GM12891 (cell line): ENCODE results near the gene SLC12A9.

Experiments used
- DNase-seq: peaks from one replicate; pipeline ENCODE4 v3.0.0; 2011; ENCODE audit warnings: low spot score; ENCODE audit not compliant: insufficient read length
- FAIRE-seq: peaks from 2 replicates; lab custom pipeline; 2011; peaks lifted over from hg19 to GRCh38; lab: Jason Lieb, UNC
- PAX5 ChIP-seq: IDR thresholded peaks from 2 replicates; pipeline ENCODE4 v1.6.1; 2011; ENCODE audit warnings: low read length, moderate library complexity, mild to moderate bottlenecking; ENCODE audit not compliant: insufficient read depth, severe bottlenecking
- POLR2A ChIP-seq: IDR thresholded peaks from 2 replicates; pipeline ENCODE4 v1.6.1; 2011; ENCODE audit warnings: low read depth, low read length, control low read depth
- POLR2AphosphoS5 ChIP-seq: IDR thresholded peaks from 2 replicates; pipeline ENCODE4 v1.6.1; 2011; ENCODE audit warnings: low read depth, low read length, control low read depth
- POU2F2 ChIP-seq: IDR thresholded peaks from 2 replicates; pipeline ENCODE4 v1.6.1; 2011; ENCODE audit warnings: low read depth, mild to moderate bottlenecking, control low read depth, low read length, moderate library complexity
- SPI1 ChIP-seq: IDR thresholded peaks from 2 replicates; pipeline ENCODE4 v1.6.1; 2011; ENCODE audit warnings: low read depth, low read length, control low read depth
- TAF1 ChIP-seq: IDR thresholded peaks from 2 replicates; pipeline ENCODE4 v1.6.1; 2011; ENCODE audit warnings: low read depth, low read length, control low read depth

The SLC12A9 gene

GRCh38 chr7:100825751-100826513, 26.6 kb upstream of the SLC12A9 start:
- FAIRE-seq (no peak), DNase-seq (no peak)
- TF ChIP-seq SPI1: no peak
- TF ChIP-seq TAF1: no peak
- TF ChIP-seq POU2F2: no peak
- TF ChIP-seq POLR2AphosphoS5: no peak
- TF ChIP-seq PAX5: no peak
- TF ChIP-seq POLR2A: no peak

- no peak for TF ChIP-seq SPI1
- peak; percentile 21 for DNase-seq
- FAIRE-seq: no peak
Observed at GRCh38 chr7:100826514-100827329, 25.8 kb upstream of the SLC12A9 start.

- DNase-seq (peak; percentile 23), FAIRE-seq (no peak)
Observed at GRCh38 chr7:100827330-100828226, 24.9 kb upstream of the SLC12A9 start, which contains the start of gene EPHB4. Gene EPHB4, minus strand, starts transcription at chr7:100827523. Its CDS starts 493 bp downstream, at chr7:100827030.

GRCh38 chr7:100829150-100829716, 23.3 kb upstream of the SLC12A9 start:
- TF ChIP-seq POLR2A (no peak), POLR2AphosphoS5 (no peak), TAF1 (no peak)
- DNase-seq (no peak), FAIRE-seq (no peak)

More at GRCh38 chr7:100827330-100828226, 24.9 kb upstream of the SLC12A9 start, which contains the start of gene EPHB4:
- TF ChIP-seq TAF1 (no peak), POU2F2 (no peak), SPI1 (no peak), PAX5 (no peak), POLR2A (no peak), POLR2AphosphoS5 (no peak)

- FAIRE-seq: no peak
- DNase-seq: no peak
- TF ChIP-seq POLR2A: no peak
- TF ChIP-seq PAX5: no peak
- no peak for TF ChIP-seq TAF1
- TF ChIP-seq POLR2AphosphoS5: no peak
- no peak for TF ChIP-seq POU2F2
- no peak for TF ChIP-seq SPI1
Observed at GRCh38 chr7:100830396-100830795, 22.1 kb upstream of the SLC12A9 start.

GRCh38 chr7:100832281-100832633, 20.3 kb upstream of the SLC12A9 start:
- TF ChIP-seq SPI1 (no peak), POLR2AphosphoS5 (no peak)
- no peak for DNase-seq
- FAIRE-seq: no peak

- TF ChIP-seq TAF1 (no peak), POLR2AphosphoS5 (no peak), PAX5 (no peak), SPI1 (no peak), POLR2A (no peak)
- no peak for DNase-seq
- no peak for FAIRE-seq
Observed at GRCh38 chr7:100835903-100836811, 16.4 kb upstream of the SLC12A9 start.

- FAIRE-seq: no peak
- TF ChIP-seq SPI1: no peak
- no peak for TF ChIP-seq POLR2AphosphoS5
- TF ChIP-seq TAF1: no peak
- TF ChIP-seq POLR2A: no peak
- no peak for TF ChIP-seq POU2F2
- no peak for TF ChIP-seq PAX5
- no peak for DNase-seq
Observed at GRCh38 chr7:100836812-100837098, 15.8 kb upstream of the SLC12A9 start.
